ENCODE data around the gene CDC42BPB.

Gene CDC42BPB

GRCh38 chr14:103074729-103075367 is 17.5 kb upstream of the CDC42BPB start:
- no peak for FAIRE-seq
- DNase-seq (ENCODE audit: extremely low spot score, insufficient read length, low read depth) = no peak

- FAIRE-seq (no peak), DNase-seq (ENCODE audit: extremely low spot score, insufficient read length, low read depth) (no peak)
These were observed 16.8 kb upstream of the CDC42BPB start for GRCh38 chr14:103073876-103074728.

GRCh38 chr14:103073367-103073875 is 16.1 kb upstream of the CDC42BPB start:
- FAIRE-seq = no peak
- no peak for DNase-seq (ENCODE audit: extremely low spot score, insufficient read length, low read depth)

GRCh38 chr14:103072595-103073366 is 15.4 kb upstream of the CDC42BPB start:
- no peak for FAIRE-seq

GRCh38 chr14:103071544-103072251 is 14.3 kb upstream of the CDC42BPB start:
- FAIRE-seq (no peak), DNase-seq (ENCODE audit: extremely low spot score, insufficient read length, low read depth) (no peak)

More at GRCh38 chr14:103072595-103073366, 15.4 kb upstream of the CDC42BPB start:
- no peak for DNase-seq (ENCODE audit: extremely low spot score, insufficient read length, low read depth)

- DNase-seq (ENCODE audit: extremely low spot score, insufficient read length, low read depth) (no peak), FAIRE-seq (no peak)
These were observed 13.7 kb upstream of the CDC42BPB start for GRCh38 chr14:103070971-103071542.

- no peak for FAIRE-seq
- DNase-seq (ENCODE audit: extremely low spot score, insufficient read length, low read depth) = no peak
These were observed 13.0 kb upstream of the CDC42BPB start for GRCh38 chr14:103070263-103070885.

- no peak for DNase-seq (ENCODE audit: extremely low spot score, insufficient read length, low read depth)
- no peak for FAIRE-seq
These were observed 11.2 kb upstream of the CDC42BPB start for GRCh38 chr14:103068351-103069073.

- FAIRE-seq (no peak), DNase-seq (ENCODE audit: extremely low spot score, insufficient read length, low read depth) (no peak)
These were observed 10.0 kb upstream of the CDC42BPB start for GRCh38 chr14:103067231-103067954.

- FAIRE-seq = no peak
- no peak for DNase-seq (ENCODE audit: extremely low spot score, insufficient read length, low read depth)
These were observed 9.1 kb upstream of the CDC42BPB start for GRCh38 chr14:103066399-103066798.

- DNase-seq (ENCODE audit: extremely low spot score, insufficient read length, low read depth) (no peak), FAIRE-seq (no peak)
These were observed 8.5 kb upstream of the CDC42BPB start for GRCh38 chr14:103065861-103066260.

GRCh38 chr14:103064978-103065377 is 7.6 kb upstream of the CDC42BPB start:
- FAIRE-seq = no peak

GRCh38 chr14:103064436-103064835 is 7.1 kb upstream of the CDC42BPB start:
- DNase-seq (ENCODE audit: extremely low spot score, insufficient read length, low read depth) = no peak
- FAIRE-seq = no peak

More at GRCh38 chr14:103064978-103065377, 7.6 kb upstream of the CDC42BPB start:
- no peak for DNase-seq (ENCODE audit: extremely low spot score, insufficient read length, low read depth)

GRCh38 chr14:103061482-103061976 is 4.2 kb upstream of the CDC42BPB start:
- DNase-seq (ENCODE audit: extremely low spot score, insufficient read length, low read depth) = no peak
- no peak for FAIRE-seq

GRCh38 chr14:103059556-103059955 is 2.2 kb upstream of the CDC42BPB start:
- DNase-seq (ENCODE audit: extremely low spot score, insufficient read length, low read depth) (no peak), FAIRE-seq (no peak)

- DNase-seq (ENCODE audit: extremely low spot score, insufficient read length, low read depth) = no peak
- FAIRE-seq = no peak
These were observed 1.1 kb upstream of the CDC42BPB start for GRCh38 chr14:103058164-103059055.

GRCh38 chr14:103057028-103057371 is 349 bp downstream of the CDC42BPB start:
- no peak for FAIRE-seq
- DNase-seq (ENCODE audit: extremely low spot score, insufficient read length, low read depth) = no peak

All from GM18507 (cell line).